Measurements from ENCODE around the gene EXPH5.

DNA sequence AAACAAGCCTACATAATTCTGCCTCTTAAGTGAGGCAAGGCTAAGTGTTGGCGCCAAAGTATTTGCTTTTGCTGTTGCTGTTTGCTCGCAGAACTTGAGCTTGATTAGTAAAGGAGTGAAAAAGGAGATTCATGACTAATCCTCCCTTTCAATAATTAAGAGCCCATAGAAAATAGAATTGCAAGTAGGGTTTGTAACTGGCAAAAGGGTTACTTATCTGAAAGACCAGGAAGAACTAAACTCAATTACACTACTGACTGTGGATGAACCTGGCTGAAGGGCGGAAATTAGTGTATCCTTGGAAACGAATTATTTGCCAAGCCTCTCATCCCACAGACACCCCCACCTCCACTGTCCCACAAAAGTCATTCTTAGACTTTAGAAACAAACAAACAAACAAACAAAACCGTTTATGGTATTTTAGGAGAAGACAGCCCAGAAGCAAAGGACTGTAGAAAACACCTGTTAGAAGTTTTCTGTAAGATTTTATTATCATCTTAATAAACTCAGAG is 411 bp upstream of the EXPH5 start:
- TF ChIP-seq, protein P1, sequence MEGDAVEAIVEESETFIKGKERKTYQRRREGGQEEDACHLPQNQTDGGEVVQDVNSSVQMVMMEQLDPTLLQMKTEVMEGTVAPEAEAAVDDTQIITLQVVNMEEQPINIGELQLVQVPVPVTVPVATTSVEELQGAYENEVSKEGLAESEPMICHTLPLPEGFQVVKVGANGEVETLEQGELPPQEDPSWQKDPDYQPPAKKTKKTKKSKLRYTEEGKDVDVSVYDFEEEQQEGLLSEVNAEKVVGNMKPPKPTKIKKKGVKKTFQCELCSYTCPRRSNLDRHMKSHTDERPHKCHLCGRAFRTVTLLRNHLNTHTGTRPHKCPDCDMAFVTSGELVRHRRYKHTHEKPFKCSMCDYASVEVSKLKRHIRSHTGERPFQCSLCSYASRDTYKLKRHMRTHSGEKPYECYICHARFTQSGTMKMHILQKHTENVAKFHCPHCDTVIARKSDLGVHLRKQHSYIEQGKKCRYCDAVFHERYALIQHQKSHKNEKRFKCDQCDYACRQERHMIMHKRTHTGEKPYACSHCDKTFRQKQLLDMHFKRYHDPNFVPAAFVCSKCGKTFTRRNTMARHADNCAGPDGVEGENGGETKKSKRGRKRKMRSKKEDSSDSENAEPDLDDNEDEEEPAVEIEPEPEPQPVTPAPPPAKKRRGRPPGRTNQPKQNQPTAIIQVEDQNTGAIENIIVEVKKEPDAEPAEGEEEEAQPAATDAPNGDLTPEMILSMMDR (IDR thresholded peaks at IDR 0.05) = no peak
- TF ChIP-seq POLR2A (IDR thresholded peaks at IDR 0.05; ENCODE audit: low read depth) (no peak), POLR2AphosphoS5 (IDR thresholded peaks at IDR 0.05) (no peak), EP300 (IDR thresholded peaks at IDR 0.05) (no peak)

Measured in esophagus muscularis mucosa (tissue), 4 donors.